HUDEP-2 (cell line): ENCODE measurements around the gene PLA2G15.

Experiments
- DNase-seq, 76 experiments: peaks; one replicate each; lab custom pipeline; 2025; ENCODE audit not compliant: unreplicated experiment in 76 of 76; lab: John Stamatoyannopoulos, UW

PLA2G15 gene

DNA sequence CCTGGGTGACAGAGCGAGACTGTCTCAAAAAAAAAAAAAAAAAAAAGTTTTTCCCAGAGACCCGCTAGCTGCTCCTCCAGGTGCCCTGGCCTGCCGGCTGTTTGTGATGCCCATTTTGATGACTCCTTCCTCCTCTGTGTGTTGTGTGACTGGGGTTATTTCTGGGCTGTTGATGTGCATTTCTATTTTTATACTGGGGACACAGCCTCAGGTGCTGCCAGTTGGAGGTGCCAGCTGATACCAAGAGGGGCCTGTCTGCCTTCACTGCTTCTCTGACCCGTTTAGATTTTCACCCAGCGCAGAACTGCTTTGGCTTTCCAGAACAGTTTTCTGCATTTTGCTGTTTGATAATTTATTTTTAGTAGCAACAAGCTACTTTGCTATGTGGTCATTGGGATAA, 6.7 kb downstream of the PLA2G15 start:
- DNase-seq = no peak

DNA sequence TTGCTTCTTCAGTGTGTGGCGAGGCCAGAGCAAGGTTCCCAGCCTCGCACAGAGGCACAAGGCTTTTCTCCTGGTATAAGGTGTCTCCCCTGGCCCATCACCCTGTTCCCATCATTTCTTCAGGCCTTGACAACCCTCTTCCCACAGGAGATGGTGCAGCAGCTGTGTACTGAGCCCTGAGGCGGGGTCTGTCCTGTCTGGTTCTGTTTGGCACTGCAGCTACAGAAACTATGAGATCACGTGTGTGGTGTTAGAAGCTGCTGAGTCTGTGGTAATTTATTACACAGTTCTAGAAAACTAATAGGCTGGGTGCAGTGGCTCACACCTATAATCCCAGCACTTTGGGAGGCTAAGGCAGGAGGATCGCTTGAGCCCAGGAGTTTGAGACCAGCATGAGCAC, 7.2 kb downstream of the PLA2G15 start:
- DNase-seq = no peak

DNA sequence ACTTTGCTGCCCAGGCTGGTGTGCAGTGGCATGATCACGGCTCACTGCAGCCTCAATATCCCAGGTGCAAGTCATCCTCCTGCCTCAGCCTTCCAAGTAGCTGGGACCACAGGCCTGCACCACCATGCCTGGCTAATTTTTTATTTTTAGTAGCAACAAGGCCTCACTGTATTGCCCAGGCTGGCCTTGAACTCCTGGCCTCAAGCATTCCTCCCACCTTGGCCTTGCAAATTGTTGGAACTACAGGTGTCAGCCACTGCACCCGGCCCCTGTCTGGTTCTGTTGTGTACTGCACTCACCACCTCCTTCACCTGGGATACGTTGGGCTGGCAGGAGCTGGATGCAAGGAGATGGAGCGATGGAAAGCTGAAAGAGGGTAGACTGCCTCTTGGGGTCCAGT, 8.5 kb downstream of the PLA2G15 start:
- DNase-seq = no peak

DNA sequence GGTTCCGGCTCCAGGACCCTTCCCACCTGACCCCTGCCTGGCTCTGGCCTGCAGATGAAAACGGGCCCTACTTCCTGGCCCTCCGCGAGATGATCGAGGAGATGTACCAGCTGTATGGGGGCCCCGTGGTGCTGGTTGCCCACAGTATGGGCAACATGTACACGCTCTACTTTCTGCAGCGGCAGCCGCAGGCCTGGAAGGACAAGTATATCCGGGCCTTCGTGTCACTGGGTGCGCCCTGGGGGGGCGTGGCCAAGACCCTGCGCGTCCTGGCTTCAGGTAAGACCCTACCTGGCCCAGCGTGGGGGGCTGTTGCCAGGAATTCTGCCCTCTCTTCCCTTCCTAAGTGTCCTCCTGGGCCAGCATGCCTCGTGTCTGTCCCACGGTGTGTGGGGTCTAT, 10.5 kb downstream of the PLA2G15 start:
- no peak for DNase-seq

DNA sequence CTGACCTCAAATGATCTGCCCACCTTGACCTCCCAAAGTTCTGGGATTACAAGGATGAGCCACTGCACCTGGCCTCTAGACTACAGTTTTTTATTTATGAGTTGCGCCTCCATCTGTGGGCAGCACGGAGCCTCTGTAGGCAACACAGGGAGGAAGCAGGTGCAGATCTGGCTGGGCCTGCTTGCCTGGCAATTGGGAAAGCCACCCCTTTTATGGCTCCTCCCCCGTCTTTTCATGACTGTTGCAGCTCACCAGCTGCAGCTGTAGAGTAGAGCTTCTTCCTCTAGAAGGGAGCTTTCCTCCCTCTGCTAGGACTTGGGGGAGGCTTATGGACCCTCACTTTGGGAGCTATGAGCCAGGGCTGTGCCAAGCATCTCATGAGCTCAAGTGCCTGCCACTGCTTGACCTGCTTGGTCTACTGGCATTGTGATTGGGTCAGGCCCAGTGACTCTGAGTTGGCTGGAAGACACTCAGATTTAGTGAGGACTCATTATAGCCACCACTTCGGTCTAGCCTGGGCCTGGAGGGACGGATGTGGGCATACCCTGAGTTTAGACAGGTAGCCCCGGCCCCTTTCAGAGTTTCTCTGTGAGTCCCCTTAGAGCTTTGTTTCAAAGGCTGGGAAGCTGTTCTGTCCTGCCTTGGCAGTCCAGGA, 12.2 kb downstream of the PLA2G15 start:
- no peak for DNase-seq

DNA sequence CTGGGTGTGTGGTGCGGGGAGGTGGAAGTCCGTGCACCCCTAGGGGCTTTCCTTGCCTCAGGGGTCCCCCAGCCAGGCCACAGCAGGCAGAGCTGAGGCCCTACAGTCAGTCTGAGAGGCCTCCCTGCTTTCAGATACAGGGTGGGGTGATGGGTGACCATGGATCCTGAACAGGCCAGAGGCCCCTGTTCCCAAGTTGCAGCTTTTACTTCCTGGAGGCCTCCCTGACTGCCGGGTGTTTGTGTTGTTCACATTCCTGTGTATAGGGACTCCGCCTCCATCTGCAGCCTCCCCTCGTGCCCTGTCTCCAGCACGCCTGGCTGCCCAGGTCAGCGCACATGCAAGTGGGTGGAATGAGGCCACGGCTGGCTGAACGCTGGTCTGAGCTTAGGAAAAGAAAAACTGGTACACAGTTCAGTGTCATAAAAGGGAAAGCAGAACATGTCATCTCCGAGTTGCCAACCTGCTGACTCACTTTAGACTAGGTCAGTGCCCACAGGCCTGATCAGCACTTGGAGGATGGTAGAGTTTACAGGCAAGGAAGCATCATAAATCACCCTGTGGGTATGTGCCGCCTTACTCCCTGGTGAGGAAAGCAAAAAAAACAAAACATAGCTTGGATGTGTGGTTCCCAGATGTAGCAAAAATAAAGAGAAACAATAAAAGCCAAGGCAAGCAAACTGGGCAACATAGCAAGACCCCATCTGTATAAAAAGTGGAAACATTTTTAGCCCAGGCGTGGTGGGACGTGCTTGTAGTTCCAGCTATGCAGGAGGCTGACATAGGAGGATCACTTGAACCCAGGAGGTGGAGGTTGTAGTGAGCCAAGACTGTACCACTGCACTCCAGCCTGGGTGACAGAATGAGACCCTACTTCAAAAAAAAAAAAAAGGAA, 13.0 kb downstream of the PLA2G15 start:
- DNase-seq = no peak

DNA sequence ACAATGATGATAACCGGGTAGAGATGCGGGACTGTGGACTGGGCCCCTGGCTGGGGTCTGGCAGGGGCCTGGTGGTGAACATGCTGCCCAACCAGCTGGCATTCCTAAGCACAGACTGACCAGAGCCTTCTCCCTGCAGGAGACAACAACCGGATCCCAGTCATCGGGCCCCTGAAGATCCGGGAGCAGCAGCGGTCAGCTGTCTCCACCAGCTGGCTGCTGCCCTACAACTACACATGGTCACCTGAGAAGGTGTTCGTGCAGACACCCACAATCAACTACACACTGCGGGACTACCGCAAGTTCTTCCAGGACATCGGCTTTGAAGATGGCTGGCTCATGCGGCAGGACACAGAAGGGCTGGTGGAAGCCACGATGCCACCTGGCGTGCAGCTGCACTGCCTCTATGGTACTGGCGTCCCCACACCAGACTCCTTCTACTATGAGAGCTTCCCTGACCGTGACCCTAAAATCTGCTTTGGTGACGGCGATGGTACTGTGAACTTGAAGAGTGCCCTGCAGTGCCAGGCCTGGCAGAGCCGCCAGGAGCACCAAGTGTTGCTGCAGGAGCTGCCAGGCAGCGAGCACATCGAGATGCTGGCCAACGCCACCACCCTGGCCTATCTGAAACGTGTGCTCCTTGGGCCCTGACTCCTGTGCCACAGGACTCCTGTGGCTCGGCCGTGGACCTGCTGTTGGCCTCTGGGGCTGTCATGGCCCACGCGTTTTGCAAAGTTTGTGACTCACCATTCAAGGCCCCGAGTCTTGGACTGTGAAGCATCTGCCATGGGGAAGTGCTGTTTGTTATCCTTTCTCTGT, 14.0 kb downstream of the PLA2G15 start:
- DNase-seq = no peak

DNA sequence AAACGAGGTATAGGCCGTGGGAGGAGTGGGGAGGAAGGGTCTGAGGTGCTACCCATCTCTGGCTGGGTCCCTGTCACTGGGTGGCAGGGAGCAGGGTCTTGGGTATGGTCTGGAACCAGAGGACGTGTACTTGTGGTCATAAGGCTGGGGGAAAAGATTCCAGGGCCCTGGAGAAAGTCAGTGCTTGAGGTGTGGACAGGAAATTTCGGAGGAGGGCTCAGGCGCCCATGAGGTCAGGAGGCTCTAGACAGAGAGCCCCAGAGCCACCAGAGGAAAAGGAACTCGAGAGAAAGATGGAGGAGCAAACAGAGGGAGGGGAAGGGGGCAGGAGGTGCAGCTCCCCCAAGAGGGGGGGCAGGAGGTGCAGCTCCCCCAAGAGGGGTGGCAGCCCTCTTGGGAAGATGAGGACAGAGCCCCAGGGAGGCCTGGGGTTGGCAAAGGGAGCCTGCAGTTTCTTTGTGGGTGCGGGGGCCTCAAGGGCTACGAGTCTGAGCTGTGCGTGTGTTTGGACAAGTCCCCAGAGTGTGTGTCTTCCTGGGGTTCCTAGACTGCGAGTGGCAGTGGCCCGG, 18.5 kb downstream of the PLA2G15 start:
- DNase-seq = no peak

DNA sequence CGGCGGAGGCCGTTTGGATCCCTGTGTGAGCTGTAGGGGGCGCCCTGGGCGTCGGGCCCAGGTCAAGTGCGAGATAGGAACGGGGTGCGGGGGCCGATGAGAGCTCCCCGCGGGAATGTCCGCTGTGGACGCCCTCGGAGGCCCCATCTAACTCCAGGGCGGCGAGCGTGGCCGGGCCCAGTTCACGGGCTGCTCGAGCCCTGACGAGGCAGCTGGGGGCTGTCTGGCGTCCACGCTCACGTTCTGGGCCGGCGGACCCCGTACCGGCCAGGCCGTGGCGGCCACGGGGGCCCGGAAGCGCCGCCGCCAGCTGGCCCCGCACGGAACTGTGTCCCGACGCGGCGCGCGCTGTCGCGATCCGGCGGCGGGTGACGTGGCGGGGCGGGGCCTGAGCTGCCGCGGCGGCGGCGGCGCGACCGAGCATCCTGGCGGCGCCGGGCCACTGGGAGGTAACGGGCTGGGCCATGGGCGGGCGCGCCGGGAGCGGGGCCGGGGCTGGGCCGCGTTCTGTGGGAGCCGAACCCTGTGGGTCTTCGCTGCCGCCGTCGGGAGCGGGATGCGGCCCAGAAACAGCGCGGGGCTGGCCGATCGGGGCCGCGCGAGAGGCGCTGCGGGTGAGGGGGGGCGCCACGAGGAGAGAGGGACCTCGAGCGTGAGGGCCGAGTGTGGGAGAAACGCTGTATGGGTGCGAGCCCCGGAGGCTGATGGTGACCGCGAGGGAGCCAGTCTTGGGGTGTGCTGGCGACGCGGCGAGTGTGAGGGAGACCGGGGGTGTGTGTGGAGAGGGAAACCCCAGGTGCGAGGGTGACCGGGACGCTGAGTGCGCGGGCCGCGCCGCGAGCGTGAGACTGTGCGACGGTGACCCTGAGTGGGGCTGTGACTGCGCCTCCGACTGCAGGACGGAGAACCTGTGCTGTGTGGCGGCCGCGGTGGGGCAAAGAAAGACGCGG, 19.2 kb downstream of the PLA2G15 start, which contains the start of gene SLC7A6:
Gene SLC7A6 (plus strand): TSS at position 399 of the 950 bp plus-strand sequence. CDS start 10,201 bp downstream, outside the sequence.
- peak in 74 of 76 experiments; percentile 18 to 86 (median 72) for DNase-seq

DNA sequence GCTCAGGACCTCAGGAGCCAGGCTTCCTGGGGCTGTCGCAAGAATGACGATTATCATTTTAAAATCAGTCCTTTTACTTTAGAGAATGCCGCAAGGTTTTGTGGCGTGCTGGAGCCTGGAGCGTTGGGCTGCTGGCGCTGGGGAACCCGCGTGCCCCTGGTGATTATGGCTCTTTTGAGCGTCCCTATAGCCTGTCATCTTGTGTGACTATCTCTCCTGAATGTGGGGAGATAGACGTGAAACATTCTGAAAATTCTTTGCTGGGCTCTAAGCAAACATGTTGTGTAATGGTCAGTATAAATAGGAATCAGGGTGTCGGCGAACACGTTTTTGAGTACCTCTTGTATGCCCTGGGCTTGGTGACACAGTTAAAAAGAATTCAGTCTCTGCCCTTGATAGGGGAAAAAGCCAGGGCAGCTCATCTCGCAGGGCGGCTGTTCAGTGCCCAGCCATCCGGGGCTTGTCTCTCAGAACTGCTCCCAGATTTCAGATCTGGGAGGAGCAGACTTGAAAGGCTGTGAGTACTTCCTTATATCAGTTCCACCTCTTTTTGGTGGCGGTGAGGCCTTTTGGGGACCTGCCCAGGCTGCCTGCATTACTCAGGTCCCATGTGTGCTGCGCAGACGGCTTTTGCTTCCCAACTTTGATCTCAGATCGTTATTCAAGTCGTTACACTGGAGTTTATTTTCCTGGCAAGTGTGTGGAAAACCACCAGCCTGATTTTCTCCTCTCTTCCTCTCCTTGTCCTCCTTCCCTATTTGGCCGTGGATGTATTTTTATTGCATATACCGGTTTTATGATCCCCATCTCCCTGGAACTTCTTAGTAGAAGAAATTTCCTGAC, 20.1 kb downstream of the PLA2G15 start:
- peak in 67 of 76 experiments; percentile 8 to 74 (median 42) for DNase-seq

DNA sequence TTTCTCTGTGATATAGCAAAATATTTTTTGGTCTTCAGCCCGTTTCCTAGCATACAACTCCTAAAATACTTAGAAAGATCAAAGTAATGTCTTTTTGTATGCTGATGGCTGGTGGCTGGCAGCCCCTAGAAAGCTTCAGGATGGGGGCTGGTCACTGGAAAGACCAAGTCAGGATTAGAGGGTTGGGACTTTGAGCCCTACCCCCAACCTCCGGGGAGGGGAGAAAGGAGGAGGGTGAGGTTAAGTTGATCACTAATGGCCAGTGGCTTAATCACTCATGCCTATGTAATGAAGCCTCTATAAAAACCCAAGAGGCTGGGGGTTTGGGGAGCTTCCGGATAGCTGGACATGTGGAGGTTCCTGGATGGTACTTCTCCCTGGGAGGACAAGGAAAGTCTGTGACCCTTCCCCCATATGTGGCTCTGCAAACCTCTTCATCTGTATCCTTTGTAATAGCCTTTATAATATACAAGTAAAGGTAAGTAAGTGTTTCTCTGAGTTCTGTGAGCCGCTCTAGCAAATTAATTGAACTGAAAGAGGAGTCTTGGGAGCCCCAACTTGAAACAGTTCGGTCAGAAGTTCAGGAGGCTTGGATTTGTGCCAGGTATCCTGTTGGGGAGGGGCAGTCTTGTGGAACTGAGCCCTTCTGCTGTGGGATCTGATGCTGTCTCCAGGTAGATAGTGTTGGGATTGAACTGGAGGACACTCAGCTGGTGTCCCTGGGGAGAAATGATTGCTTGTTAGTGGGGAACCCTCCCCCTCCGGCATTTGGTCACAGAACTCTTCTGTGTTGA, 22.6 kb downstream of the PLA2G15 start:
- DNase-seq = no peak

DNA sequence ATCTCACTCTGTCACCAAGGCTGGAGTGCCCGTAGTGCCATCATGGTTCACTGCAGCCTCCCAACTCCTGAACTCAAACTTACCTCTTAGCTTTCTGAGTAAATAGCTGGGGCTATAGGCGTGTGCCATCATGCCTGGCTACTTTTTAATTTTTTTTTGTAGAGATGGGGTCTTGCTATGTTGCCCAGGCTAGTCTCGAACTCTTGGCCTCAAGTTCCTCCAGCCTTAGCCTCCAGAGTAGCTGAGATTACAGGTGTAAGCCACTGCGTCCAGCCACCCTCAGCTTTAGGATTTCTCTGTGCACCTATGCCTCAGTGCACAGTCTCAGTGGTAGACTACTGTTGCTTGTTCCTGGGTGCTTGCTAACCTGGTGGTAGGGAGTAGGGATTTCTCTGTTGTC, 24.6 kb downstream of the PLA2G15 start:
- DNase-seq = no peak

DNA sequence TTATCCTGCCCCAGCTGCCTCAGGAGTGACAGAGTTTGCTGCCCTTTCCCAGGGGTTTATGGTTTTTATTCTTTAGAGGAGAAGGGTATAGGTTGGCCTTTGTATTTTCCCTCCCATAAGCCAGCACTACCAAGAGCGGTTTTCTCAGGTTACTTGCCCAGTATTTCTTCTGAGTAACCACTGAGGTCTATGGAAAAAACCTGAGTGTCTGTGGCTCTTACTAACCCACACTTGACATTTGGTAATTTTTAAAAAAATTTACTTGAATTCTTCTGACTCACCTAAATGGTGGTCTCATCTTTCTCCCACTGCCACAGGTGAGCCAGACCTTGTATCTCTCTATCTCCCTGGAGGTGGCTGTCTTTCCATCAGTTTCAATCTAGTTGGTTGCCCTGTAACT, 25.2 kb downstream of the PLA2G15 start:
- no peak for DNase-seq

DNA sequence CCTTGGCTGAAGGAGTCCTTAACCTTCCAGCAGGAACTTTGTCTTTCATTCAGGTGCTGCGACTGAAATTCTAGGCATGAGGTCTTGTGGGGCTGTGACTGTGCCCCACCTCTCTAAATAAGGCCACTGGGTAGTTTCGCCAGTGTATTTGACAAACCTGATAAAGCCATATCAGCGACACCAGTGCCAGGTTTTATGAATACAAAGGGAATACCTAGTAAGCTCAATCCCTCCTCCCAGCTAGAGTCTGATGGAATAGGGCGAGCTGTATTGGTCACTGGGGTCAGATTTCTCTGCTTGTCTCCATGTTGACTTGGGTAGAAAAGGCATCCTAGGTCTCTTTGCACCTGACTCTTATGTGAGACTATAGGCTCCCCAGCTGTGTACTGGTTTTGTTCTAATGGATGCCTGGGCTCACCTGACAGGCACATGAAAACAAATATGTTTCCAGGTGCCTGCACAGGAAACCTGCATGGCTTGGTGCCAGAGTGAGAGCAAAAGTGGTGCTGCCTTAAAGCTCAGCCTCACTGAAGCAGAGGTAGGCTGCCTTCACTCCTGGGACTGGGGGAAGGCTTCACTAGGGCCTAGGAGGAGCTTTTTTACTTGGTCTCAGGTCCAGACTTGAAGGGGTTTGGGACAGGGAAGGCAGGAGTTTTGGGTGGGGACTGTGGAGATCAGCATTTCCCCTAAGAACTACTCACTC, 27.5 kb downstream of the PLA2G15 start:
- peak in 3 of 76 experiments; percentile 6 to 19 (median 8) for DNase-seq

DNA sequence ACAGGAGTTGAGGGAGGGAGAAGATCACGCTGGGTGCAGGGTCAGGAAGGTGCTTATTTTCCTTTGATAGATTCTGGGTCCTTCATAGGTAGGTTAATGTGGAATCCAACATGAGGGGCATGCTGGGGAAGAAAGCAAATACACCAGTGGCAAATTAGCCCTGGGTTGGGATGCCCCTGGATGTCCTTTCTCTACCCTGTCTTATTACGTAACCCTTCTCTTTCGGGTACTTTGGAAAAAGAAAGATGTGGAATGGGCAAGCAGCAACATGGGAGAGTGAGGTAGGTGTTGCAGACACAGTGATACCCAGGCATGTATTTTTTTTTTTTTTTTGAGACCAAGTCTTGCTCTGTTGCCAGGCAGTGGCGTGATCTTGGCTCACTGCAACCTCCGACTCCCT, 28.3 kb downstream of the PLA2G15 start:
- DNase-seq = no peak

DNA sequence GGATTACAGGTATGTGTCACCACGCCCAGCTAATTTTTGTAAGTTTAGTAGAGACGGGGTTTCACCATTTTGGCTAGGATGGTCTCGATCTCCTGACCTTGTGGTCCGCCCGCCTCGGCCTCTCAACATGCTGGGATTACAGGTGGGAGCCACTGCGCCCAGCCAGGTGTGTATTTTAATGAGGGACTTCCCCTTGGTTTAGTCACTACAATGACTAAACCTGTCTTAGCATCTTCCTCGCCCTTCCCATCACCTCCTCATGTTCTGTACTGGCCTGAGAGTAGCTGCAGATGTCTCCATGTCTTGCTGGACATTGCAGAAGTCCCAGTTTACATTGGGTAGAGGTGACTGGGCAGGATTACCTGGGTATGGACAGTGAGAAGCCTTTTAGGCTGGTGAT, 28.7 kb downstream of the PLA2G15 start:
- DNase-seq = no peak

DNA sequence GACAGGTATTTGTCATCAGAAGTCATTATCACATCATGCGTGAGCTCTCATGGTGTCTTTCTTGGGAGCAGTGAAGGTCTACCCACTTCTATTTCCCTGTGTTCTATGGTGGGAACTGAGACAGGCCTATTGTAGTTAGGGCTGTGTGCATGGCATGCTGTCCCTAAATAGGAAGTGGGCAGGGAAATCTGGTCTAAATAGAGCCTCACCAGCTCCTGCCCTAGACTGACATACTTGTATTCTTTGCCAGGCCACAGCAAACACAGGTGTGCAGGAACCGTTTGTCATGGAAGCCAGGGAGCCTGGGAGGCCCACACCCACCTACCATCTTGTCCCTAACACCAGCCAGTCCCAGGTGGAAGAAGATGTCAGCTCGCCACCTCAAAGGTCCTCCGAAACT, 29.3 kb downstream of the PLA2G15 start:
- no peak for DNase-seq
